Measurements from ENCODE around the gene UCN2. TPM values are rescaled to one million over a fixed set of nuclear protein-coding genes. Genes with fewer than 3 reads are reported as not detected.

Gene UCN2
- total RNA-seq, 4 donors from 2014 or later, result 1.7 TPM; not detected in 3

GRCh38 chr3:48519277-48519643 lies 44.3 kb downstream of the UCN2 start:
- DNase-seq, result no peak
- Histone ChIP-seq H3K4me3 (no peak overlapping the region), H3K36me3 (peaks cover 0 to 32% (median 0%) of the 10 kb centered on the region in 3 donors), H3K9me3 (no peaks in the 10 kb centered on the region), H3K27ac (no peak overlapping the region), H3K27me3 (no peaks in the 10 kb centered on the region), H3K4me1 (no peaks in the 10 kb centered on the region)
- TF ChIP-seq CTCF (IDR thresholded peaks at IDR 0.05) (no peak), POLR2A (IDR thresholded peaks at IDR 0.05) (no peak)

GRCh38 chr3:48518638-48519276 lies 44.8 kb downstream of the UCN2 start:
- H3K4me1 ChIP-seq, result no peaks in the 10 kb centered on the region
- H3K9me3 ChIP-seq, result no peaks in the 10 kb centered on the region
- DNase-seq, result no peak
- H3K27me3 ChIP-seq, result no peaks in the 10 kb centered on the region
- H3K27ac ChIP-seq, result no peak overlapping the region
- H3K36me3 ChIP-seq, result peaks cover 0 to 30% (median 0%) of the 10 kb centered on the region in 3 donors
- TF ChIP-seq CTCF (IDR thresholded peaks at IDR 0.05) (no peak), POLR2A (IDR thresholded peaks at IDR 0.05) (no peak)
- H3K4me3 ChIP-seq, result no peak overlapping the region

- no peak overlapping the region for H3K4me3 ChIP-seq
- no peaks in the 10 kb centered on the region for H3K4me1 ChIP-seq
- DNase-seq, result no peak
- no peaks in the 10 kb centered on the region for H3K27me3 ChIP-seq
- TF ChIP-seq CTCF (IDR thresholded peaks at IDR 0.05) (no peak), POLR2A (IDR thresholded peaks at IDR 0.05) (no peak)
- H3K36me3 ChIP-seq, result peaks cover 0 to 23% (median 0%) of the 10 kb centered on the region in 3 donors
- no peak overlapping the region for H3K27ac ChIP-seq
- H3K9me3 ChIP-seq, result no peaks in the 10 kb centered on the region
These were observed 45.5 kb downstream of the UCN2 start for GRCh38 chr3:48518069-48518468.

GRCh38 chr3:48516571-48516970 lies 47.0 kb downstream of the UCN2 start:
- Histone ChIP-seq H3K9me3 (no peaks in the 10 kb centered on the region), H3K4me1 (no peaks in the 10 kb centered on the region), H3K27ac (no peak overlapping the region), H3K36me3 (peaks cover 0 to 16% (median 0%) of the 10 kb centered on the region in 3 donors), H3K27me3 (no peaks in the 10 kb centered on the region), H3K4me3 (no peak overlapping the region)
- no peak for DNase-seq
- TF ChIP-seq CTCF (IDR thresholded peaks at IDR 0.05) (no peak), POLR2A (IDR thresholded peaks at IDR 0.05) (no peak)

- TF ChIP-seq CTCF (IDR thresholded peaks at IDR 0.05), result no peak
- TF ChIP-seq POLR2A (IDR thresholded peaks at IDR 0.05), result no peak
These were observed 49.0 kb downstream of the UCN2 start for GRCh38 chr3:48514431-48515227.

More at GRCh38 chr3:48514431-48515227, 49.0 kb downstream of the UCN2 start:
- Histone ChIP-seq H3K9me3 (no peaks in the 10 kb centered on the region), H3K4me1 (no peaks in the 10 kb centered on the region), H3K27ac (no peak overlapping the region), H3K27me3 (no peaks in the 10 kb centered on the region), H3K4me3 (no peak overlapping the region), H3K36me3 (peaks cover 0 to 4% (median 0%) of the 10 kb centered on the region in 3 donors)
- DNase-seq, result no peak

Small RNA genes within 50 kb of the gene (small RNA-seq; reads per million reads assigned to genes)
- gene MIR6823, result 0 reads per million in 2 donors

Other genes starting within 250 kb of the UCN2 start
- gene SPINK8, start 230.1 kb downstream of the UCN2 start, total RNA-seq, result not detected
- not detected for gene FBXW12, start 191.6 kb downstream of the UCN2 start, total RNA-seq
- 100 to 1,000 TPM; 150 to 455 (median 312) TPM for gene PLXNB1, start 133.7 kb downstream of the UCN2 start, total RNA-seq
- 10 to 100 TPM in 1 of 4 donors, 1 to 10 TPM in 3; 7.4 to 13.1 (median 9.1) TPM for gene CCDC51, start 123.7 kb downstream of the UCN2 start, total RNA-seq
- 100 to 1,000 TPM; 142 to 246 (median 153) TPM for gene TMA7, start 123.5 kb downstream of the UCN2 start, total RNA-seq
- 10 to 100 TPM in 1 of 4 donors, 1 to 10 TPM in 3; 2.6 to 13.2 (median 6.0) TPM for gene ATRIP, start 117.0 kb downstream of the UCN2 start, total RNA-seq
- gene SHISA5, start 59.6 kb downstream of the UCN2 start, total RNA-seq, result 100 to 1,000 TPM in 3 of 4 donors, 10 to 100 TPM in 1; 60.2 to 149 (median 110) TPM
- 100 to 1,000 TPM in 1 of 4 donors, 10 to 100 TPM in 3; 14.0 to 131 (median 74.5) TPM for gene PFKFB4, start 7.0 kb downstream of the UCN2 start, total RNA-seq
- gene COL7A1, start 31.5 kb upstream of the UCN2 start, total RNA-seq, result 100 to 1,000 TPM in 1 of 4 donors, 10 to 100 TPM in 2, 1 to 10 TPM in 1; 7.5 to 101 (median 21.7) TPM
- 100 to 1,000 TPM; 313 to 857 (median 761) TPM for gene UQCRC1, start 45.9 kb upstream of the UCN2 start, total RNA-seq
- gene TMEM89, start 58.0 kb upstream of the UCN2 start, total RNA-seq, result not detected
- 100 to 1,000 TPM; 143 to 249 (median 194) TPM for gene SLC26A6, start 71.7 kb upstream of the UCN2 start, total RNA-seq
- gene CELSR3, start 99.1 kb upstream of the UCN2 start, total RNA-seq, result 1 to 10 TPM; 2.3 to 5.0 (median 2.9) TPM
- 10 to 100 TPM; 35.7 to 66.8 (median 64.4) TPM for gene NCKIPSD, start 122.1 kb upstream of the UCN2 start, total RNA-seq
- 100 to 1,000 TPM in 3 of 4 donors, 10 to 100 TPM in 1; 97.6 to 211 (median 163) TPM for gene IP6K2, start 153.4 kb upstream of the UCN2 start, total RNA-seq